ENCODE data around the gene WDR27.

WDR27 gene

GRCh38 chr6:169640983-169641382, 60.8 kb downstream of the WDR27 start:
- Mint-ChIP-seq H3K27ac (ENCODE audit: low read depth) (no peak overlapping the region), H3K9me3 (no peaks in the 10 kb centered on the region), H3K4me1 (no peaks in the 10 kb centered on the region), H3K4me3 (no peak overlapping the region), H3K36me3 (ENCODE audit: insufficient read depth) (peaks cover 2% of the 10 kb centered on the region), H3K27me3 (no peaks in the 10 kb centered on the region)
- no peak for DNase-seq (ENCODE audit: low spot score in 2 of 2)
- ATAC-seq (replicated peaks; ENCODE audit: extremely low read depth, poor library complexity, severe bottlenecking): no peak

GRCh38 chr6:169640351-169640852, 61.4 kb downstream of the WDR27 start:
- DNase-seq (ENCODE audit: low spot score in 2 of 2) (no peak), ATAC-seq (replicated peaks; ENCODE audit: extremely low read depth, poor library complexity, severe bottlenecking) (no peak)
- Mint-ChIP-seq H3K36me3 (ENCODE audit: insufficient read depth) (peaks cover 2% of the 10 kb centered on the region), H3K4me3 (no peak overlapping the region), H3K9me3 (no peaks in the 10 kb centered on the region), H3K4me1 (no peaks in the 10 kb centered on the region), H3K27me3 (no peaks in the 10 kb centered on the region), H3K27ac (ENCODE audit: low read depth) (no peak overlapping the region)

DNA sequence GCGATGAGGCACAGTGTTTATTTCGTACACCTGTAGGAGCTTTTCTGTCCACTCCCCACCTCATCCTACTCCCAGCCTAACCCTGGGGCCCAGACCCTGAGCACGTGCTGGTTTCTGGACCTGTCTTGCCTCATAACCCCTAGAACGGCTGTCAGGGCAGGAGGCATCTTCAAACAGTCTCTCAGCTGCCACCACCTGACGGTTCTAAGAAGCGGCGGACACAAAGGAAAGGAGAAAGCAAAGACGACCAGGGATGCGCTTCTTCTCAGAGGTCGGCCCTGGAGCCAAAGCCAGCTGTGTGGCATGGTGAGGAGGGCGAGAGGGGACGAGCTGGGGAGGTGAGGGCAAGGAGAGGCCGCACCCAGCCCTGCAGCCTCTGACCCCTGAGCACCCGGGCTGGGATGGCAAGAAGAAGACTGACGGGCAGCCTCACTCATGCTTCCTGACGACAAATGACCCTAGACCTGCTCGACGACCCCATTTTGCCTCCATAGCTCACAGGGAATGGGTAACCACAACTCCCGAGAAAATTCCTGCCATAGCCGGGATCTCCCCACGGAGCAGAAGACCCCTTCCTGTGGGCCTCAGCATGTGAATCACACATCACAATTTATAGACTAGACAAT, 62.1 kb downstream of the WDR27 start:
- Mint-ChIP-seq H3K4me3 (no peak overlapping the region), H3K9me3 (no peaks in the 10 kb centered on the region), H3K36me3 (ENCODE audit: insufficient read depth) (peaks cover 2% of the 10 kb centered on the region), H3K27ac (ENCODE audit: low read depth) (no peak overlapping the region), H3K4me1 (no peaks in the 10 kb centered on the region), H3K27me3 (no peaks in the 10 kb centered on the region)
- no peak for ATAC-seq (replicated peaks; ENCODE audit: extremely low read depth, poor library complexity, severe bottlenecking)
- no peak for DNase-seq (ENCODE audit: low spot score in 2 of 2)

DNA sequence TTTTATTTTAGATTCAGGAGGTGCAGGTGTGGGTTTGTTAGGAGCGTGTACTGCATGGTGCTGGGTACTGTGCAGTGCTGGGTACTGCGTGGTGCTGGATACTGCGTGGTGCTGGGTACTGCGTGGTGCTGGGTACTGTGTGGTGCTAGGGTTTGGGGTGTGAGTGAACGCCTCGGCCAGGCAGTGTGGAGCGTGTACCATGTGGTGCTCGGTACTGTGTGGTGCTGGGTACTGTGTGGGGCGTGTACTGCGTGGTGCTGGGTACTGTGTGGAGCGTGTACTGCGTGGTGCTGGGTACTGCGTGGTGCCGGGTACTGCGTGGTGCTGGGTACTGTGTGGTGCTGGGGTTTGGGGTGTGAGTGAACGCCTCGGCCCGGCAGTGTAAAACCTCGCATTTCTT, 62.9 kb downstream of the WDR27 start:
- Mint-ChIP-seq H3K36me3 (ENCODE audit: insufficient read depth) (peaks cover 5% of the 10 kb centered on the region), H3K4me1 (no peaks in the 10 kb centered on the region), H3K4me3 (no peak overlapping the region), H3K27ac (ENCODE audit: low read depth) (no peak overlapping the region), H3K27me3 (no peaks in the 10 kb centered on the region), H3K9me3 (no peaks in the 10 kb centered on the region)
- ATAC-seq (replicated peaks; ENCODE audit: extremely low read depth, poor library complexity, severe bottlenecking) (no peak), DNase-seq (ENCODE audit: low spot score in 2 of 2) (no peak)

DNA sequence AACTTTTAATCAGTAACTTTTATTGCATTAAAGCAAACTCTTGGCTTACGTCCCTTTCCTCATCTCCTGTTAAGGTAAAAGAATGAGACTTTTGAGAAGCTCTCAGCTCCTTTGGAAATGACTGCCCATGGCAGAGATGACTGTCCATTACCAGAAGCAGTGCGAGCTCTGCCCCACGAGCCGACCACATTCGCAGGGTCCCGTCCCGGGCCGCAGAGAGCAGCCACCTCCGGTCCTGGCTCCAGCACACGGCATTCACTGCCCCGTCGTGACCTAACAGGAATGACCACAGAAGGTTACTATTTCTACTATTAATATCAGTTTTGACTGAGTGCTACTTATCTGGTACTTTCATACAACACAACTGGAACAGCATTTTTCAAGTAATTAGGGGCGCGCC, 63.4 kb downstream of the WDR27 start:
- no peaks in the 10 kb centered on the region for H3K4me1 Mint-ChIP-seq
- H3K36me3 Mint-ChIP-seq (ENCODE audit: insufficient read depth): peaks cover 7% of the 10 kb centered on the region
- H3K27ac Mint-ChIP-seq (ENCODE audit: low read depth): no peak overlapping the region
- H3K4me3 Mint-ChIP-seq: no peak overlapping the region
- H3K9me3 Mint-ChIP-seq: no peaks in the 10 kb centered on the region
- ATAC-seq (replicated peaks; ENCODE audit: extremely low read depth, poor library complexity, severe bottlenecking): no peak
- DNase-seq (ENCODE audit: low spot score in 2 of 2): no peak
- no peaks in the 10 kb centered on the region for H3K27me3 Mint-ChIP-seq

GRCh38 chr6:169635345-169635744, 66.5 kb downstream of the WDR27 start:
- no peak overlapping the region for H3K27ac Mint-ChIP-seq (ENCODE audit: low read depth)
- peaks cover 12% of the 10 kb centered on the region for H3K36me3 Mint-ChIP-seq (ENCODE audit: insufficient read depth)
- H3K27me3 Mint-ChIP-seq: no peaks in the 10 kb centered on the region
- H3K4me3 Mint-ChIP-seq: no peak overlapping the region
- ATAC-seq (replicated peaks; ENCODE audit: extremely low read depth, poor library complexity, severe bottlenecking): no peak
- H3K9me3 Mint-ChIP-seq: no peaks in the 10 kb centered on the region
- H3K4me1 Mint-ChIP-seq: no peaks in the 10 kb centered on the region
- DNase-seq (ENCODE audit: low spot score in 2 of 2): no peak

DNA sequence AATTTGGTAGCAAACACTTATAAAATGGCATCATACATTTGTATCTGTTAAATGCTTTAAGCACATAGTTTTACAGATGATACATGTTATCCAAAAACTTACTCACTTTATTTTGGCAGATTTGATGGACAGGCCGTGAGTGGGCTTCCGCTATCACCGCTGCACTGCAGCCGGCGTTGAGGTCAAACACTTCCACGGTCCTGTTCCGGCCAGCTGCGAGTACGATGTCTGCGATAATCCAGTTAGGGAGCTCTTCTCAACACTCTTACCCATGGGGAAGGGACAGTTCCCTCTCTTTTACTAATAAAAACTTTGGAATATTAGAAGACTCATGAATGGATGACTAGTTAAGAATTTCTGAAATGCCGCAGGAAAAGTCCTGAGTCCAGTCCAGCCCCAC, 69.0 kb downstream of the WDR27 start:
- DNase-seq (ENCODE audit: low spot score in 2 of 2) (no peak), ATAC-seq (replicated peaks; ENCODE audit: extremely low read depth, poor library complexity, severe bottlenecking) (no peak)
- Mint-ChIP-seq H3K4me1 (no peaks in the 10 kb centered on the region), H3K27me3 (no peaks in the 10 kb centered on the region), H3K4me3 (no peak overlapping the region), H3K36me3 (ENCODE audit: insufficient read depth) (peaks cover 12% of the 10 kb centered on the region), H3K27ac (ENCODE audit: low read depth) (no peak overlapping the region), H3K9me3 (no peaks in the 10 kb centered on the region)

DNA sequence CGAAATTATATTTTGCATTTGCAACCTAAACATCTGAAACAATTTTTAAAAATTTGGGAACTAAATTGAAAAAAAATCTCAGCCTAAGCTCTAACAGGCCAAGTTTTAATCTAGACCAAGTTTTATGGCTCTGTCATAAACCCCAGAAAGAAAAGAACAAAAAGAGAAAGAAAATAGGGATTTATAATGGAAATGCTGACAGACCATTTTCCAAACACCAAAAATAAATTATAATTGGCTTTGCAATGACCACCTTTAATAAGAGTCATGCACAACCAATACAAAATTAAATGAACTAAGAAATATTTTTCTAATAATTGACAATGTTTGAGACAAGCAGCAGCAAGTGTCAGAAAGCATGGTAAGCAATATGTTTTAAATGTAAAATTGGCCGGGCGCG, 72.6 kb downstream of the WDR27 start:
- peaks cover 5% of the 10 kb centered on the region for H3K4me1 Mint-ChIP-seq
- peaks cover 9% of the 10 kb centered on the region for H3K36me3 Mint-ChIP-seq (ENCODE audit: insufficient read depth)
- no peaks in the 10 kb centered on the region for H3K9me3 Mint-ChIP-seq
- DNase-seq (ENCODE audit: low spot score in 2 of 2): no peak
- no peak overlapping the region for H3K27ac Mint-ChIP-seq (ENCODE audit: low read depth)
- H3K27me3 Mint-ChIP-seq: no peaks in the 10 kb centered on the region
- ATAC-seq (replicated peaks; ENCODE audit: extremely low read depth, poor library complexity, severe bottlenecking): no peak
- no peak overlapping the region for H3K4me3 Mint-ChIP-seq

DNA sequence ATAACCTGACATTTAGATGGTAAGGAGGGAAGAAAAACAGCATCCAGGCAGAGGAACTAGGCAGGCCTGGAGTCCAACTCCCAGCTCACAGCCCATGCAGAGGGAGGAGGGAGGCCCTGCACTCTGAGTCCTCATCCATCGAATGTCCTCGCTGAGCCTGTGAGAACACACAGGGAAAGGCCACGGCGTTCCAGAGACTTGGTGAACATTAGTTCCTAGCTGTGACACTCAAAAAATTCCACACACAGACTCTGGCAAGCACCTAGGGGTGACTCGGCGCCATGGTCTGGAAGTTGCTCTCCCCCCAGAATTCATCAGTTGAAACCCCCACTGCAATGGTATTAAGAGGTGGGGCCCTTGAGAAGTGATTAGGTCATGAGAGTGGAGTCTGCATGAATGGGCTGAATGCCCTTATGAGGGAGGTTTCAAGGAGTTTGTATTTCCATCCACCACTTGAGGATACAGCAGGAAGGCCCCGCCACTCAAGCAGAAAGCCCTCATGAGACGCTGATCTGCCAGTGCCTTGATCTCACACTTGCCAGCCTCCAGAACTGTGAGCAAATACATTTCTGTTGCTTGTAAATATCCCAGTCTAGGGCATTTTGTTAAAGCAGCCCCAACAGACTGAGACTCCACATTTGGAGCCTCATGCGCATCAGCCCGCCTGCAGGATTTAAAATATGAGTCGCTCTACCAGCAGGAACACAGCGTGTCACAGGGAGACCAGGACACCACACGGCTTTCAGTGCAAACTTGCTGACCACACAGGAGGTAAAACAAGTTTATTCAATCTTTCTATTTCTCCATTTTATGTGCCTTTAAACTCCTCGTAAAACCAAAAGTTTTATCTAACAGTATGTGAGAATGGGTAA, 73.9 kb downstream of the WDR27 start:
- no peaks in the 10 kb centered on the region for H3K9me3 Mint-ChIP-seq
- ATAC-seq (replicated peaks; ENCODE audit: extremely low read depth, poor library complexity, severe bottlenecking): no peak

DNA sequence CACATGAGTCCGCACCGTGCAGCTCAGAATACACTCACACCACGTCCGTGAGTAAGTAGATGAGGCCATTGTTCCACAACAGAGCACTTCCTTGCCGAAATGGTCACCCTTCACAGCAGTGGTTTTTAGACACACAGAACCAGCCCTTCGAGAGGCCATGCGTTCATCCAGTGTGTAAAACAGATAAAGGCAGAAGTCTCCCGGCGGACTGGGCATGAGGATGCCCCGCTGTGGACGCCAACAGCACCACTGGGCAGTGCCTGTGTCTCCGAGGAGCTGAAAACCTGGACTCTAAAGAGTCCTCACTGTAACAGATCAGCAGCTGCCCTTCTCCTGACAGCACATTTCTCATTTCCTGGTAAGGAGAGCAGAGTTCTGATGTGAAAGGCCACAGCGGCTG, 75.2 kb downstream of the WDR27 start:
- Mint-ChIP-seq H3K9me3 (no peaks in the 10 kb centered on the region), H3K27ac (ENCODE audit: low read depth) (no peak overlapping the region), H3K27me3 (no peaks in the 10 kb centered on the region)

More for the DNA sequence above, 73.9 kb downstream of the WDR27 start:
- peaks cover 2% of the 10 kb centered on the region for H3K36me3 Mint-ChIP-seq (ENCODE audit: insufficient read depth)
- DNase-seq (ENCODE audit: low spot score in 2 of 2): no peak
- H3K27me3 Mint-ChIP-seq: no peaks in the 10 kb centered on the region
- no peak overlapping the region for H3K4me3 Mint-ChIP-seq
- no peak overlapping the region for H3K27ac Mint-ChIP-seq (ENCODE audit: low read depth)
- H3K4me1 Mint-ChIP-seq: peaks cover 5% of the 10 kb centered on the region

DNA sequence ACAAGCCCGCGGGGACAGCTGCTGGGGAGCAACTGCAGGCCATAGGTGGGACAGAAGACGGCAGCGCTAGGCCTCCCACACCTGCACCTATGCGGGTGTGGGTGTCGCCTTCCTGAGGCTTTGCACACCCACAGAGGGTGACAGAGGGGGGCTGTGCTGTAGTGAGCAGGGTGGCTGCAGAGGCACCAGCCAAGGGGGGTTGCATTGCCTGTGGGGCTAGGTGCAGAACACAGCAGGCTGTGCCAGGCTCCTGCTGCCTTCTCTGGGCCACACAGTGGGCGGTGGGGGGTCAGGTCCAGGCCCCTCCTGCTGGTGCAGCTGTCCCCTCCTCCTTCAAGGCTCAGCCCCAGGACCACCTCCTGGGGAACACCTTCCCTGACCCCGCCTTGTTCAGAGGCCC, 75.7 kb downstream of the WDR27 start:
- H3K4me3 Mint-ChIP-seq: no peak overlapping the region
- no peak overlapping the region for H3K27ac Mint-ChIP-seq (ENCODE audit: low read depth)
- peaks cover 5% of the 10 kb centered on the region for H3K4me1 Mint-ChIP-seq
- ATAC-seq (replicated peaks; ENCODE audit: extremely low read depth, poor library complexity, severe bottlenecking): no peak
- H3K27me3 Mint-ChIP-seq: no peaks in the 10 kb centered on the region
- no peak for DNase-seq (ENCODE audit: low spot score in 2 of 2)
- no peaks in the 10 kb centered on the region for H3K9me3 Mint-ChIP-seq
- no peaks in the 10 kb centered on the region for H3K36me3 Mint-ChIP-seq (ENCODE audit: insufficient read depth)

More for the DNA sequence above, 75.2 kb downstream of the WDR27 start:
- Mint-ChIP-seq H3K4me1 (peaks cover 5% of the 10 kb centered on the region), H3K4me3 (no peak overlapping the region), H3K36me3 (ENCODE audit: insufficient read depth) (no peaks in the 10 kb centered on the region)
- ATAC-seq (replicated peaks; ENCODE audit: extremely low read depth, poor library complexity, severe bottlenecking) (no peak), DNase-seq (ENCODE audit: low spot score in 2 of 2) (no peak)

DNA sequence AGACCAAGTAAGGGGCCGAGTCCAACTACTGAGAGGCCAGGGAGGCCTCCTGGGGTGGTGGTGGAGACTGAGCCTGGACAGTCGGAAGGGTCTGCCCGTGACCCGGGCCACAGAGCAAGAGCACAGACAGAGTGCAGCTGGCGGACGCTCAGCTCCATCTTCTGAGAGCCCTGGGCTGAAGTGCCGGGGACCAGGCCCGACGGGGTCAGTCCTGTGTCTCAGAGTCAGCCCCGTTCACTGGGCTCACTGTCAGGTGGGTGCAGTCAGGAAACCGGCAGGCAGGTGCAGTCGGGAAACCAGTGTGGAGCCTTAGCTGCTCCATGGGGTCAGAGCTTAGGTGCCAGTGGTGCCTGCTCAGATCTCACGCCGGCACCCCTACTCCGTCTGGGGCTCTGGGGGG, 76.5 kb downstream of the WDR27 start:
- no peak overlapping the region for H3K27ac Mint-ChIP-seq (ENCODE audit: low read depth)
- H3K4me1 Mint-ChIP-seq: peaks cover 5% of the 10 kb centered on the region
- ATAC-seq (replicated peaks; ENCODE audit: extremely low read depth, poor library complexity, severe bottlenecking) (no peak), DNase-seq (ENCODE audit: low spot score in 2 of 2) (no peak)
- H3K27me3 Mint-ChIP-seq: no peaks in the 10 kb centered on the region
- no peaks in the 10 kb centered on the region for H3K9me3 Mint-ChIP-seq
- H3K36me3 Mint-ChIP-seq (ENCODE audit: insufficient read depth): no peaks in the 10 kb centered on the region
- H3K4me3 Mint-ChIP-seq: no peak overlapping the region

DNA sequence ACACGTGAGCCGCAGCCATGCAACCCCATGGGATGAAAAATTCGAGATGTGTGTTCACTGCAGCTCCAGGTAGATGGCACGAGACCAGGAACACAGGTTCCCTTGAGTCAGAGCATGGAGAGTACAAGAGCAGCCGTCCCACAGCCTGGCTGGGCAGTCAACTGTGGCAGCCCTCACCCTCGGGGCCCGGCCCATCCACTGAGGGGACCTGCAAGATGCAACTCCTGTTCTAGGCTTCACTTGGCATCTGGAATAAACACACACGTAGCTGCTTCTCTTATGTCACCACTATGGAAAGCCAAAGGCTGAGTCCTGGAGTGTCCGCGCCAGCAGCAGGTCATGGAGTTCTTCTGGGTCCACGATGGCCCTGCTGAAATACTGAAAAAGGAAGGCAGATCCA, 77.0 kb downstream of the WDR27 start:
- no peaks in the 10 kb centered on the region for H3K36me3 Mint-ChIP-seq (ENCODE audit: insufficient read depth)

More for the DNA sequence above, 77.0 kb downstream of the WDR27 start:
- no peak for DNase-seq (ENCODE audit: low spot score in 2 of 2)
- peaks cover 5% of the 10 kb centered on the region for H3K4me1 Mint-ChIP-seq
- no peak for ATAC-seq (replicated peaks; ENCODE audit: extremely low read depth, poor library complexity, severe bottlenecking)
- H3K4me3 Mint-ChIP-seq: no peak overlapping the region
- no peaks in the 10 kb centered on the region for H3K9me3 Mint-ChIP-seq
- H3K27me3 Mint-ChIP-seq: no peaks in the 10 kb centered on the region
- H3K27ac Mint-ChIP-seq (ENCODE audit: low read depth): no peak overlapping the region

Measured in central memory CD8-positive, alpha-beta T cell (primary cell).